Measurements from ENCODE around the gene NOC3L. TPM values are rescaled to one million over a fixed set of nuclear protein-coding genes. Genes with fewer than 3 reads are reported as not detected.
A peak's percentile ranks its signal among the peaks of the same experiment; 100 is the strongest.

The NOC3L gene
- total RNA-seq, 1 donor, result 21.0 TPM

GRCh38 chr10:94307046-94307615 is 55.6 kb downstream of the NOC3L start:
- Histone ChIP-seq H3K9me3 (ENCODE audit: low read depth, low read length) (no peaks in the 10 kb centered on the region), H3K4me1 (ENCODE audit: insufficient read depth, low read length) (peaks cover 8% of the 10 kb centered on the region), H3K27me3 (ENCODE audit: insufficient read depth, low read length) (no peaks in the 10 kb centered on the region), H4K20me1 (ENCODE audit: insufficient read depth, low read length) (no peaks in the 10 kb centered on the region), H3K79me2 (ENCODE audit: insufficient read depth, low read length) (no peaks in the 10 kb centered on the region), H3K4me2 (ENCODE audit: insufficient read depth, low read length) (no peak overlapping the region), H2AFZ (ENCODE audit: low read length) (no peak overlapping the region), H3K36me3 (ENCODE audit: insufficient read depth, low read length) (no peaks in the 10 kb centered on the region), H3K4me3 (ENCODE audit: insufficient read depth, low read length) (no peak overlapping the region), H3K27ac (ENCODE audit: low read depth, low read length) (no peak overlapping the region)
- no peak for TF ChIP-seq CTCF (IDR thresholded peaks at IDR 0.05; ENCODE audit: extremely low read depth, low read depth, low read length)
- no peak for DNase-seq (ENCODE audit: insufficient read length, low spot score, missing footprints)

- Histone ChIP-seq H3K27me3 (ENCODE audit: insufficient read depth, low read length) (no peaks in the 10 kb centered on the region), H3K4me3 (ENCODE audit: insufficient read depth, low read length) (no peak overlapping the region), H3K4me2 (ENCODE audit: insufficient read depth, low read length) (no peak overlapping the region), H3K9me3 (ENCODE audit: low read depth, low read length) (no peaks in the 10 kb centered on the region), H3K36me3 (ENCODE audit: insufficient read depth, low read length) (no peaks in the 10 kb centered on the region), H2AFZ (ENCODE audit: low read length) (no peak overlapping the region), H3K79me2 (ENCODE audit: insufficient read depth, low read length) (no peaks in the 10 kb centered on the region), H4K20me1 (ENCODE audit: insufficient read depth, low read length) (peaks cover 5% of the 10 kb centered on the region), H3K4me1 (ENCODE audit: insufficient read depth, low read length) (peaks cover 12% of the 10 kb centered on the region), H3K27ac (ENCODE audit: low read depth, low read length) (no peak overlapping the region)
- no peak for TF ChIP-seq CTCF (IDR thresholded peaks at IDR 0.05; ENCODE audit: extremely low read depth, low read depth, low read length)
- no peak for DNase-seq (ENCODE audit: insufficient read length, low spot score, missing footprints)
Measured at GRCh38 chr10:94303929-94304328, 58.8 kb downstream of the NOC3L start.

GRCh38 chr10:94300042-94300441 is 62.7 kb downstream of the NOC3L start:
- Histone ChIP-seq H3K4me3 (ENCODE audit: insufficient read depth, low read length) (no peak overlapping the region), H3K4me2 (ENCODE audit: insufficient read depth, low read length) (no peak overlapping the region), H3K4me1 (ENCODE audit: insufficient read depth, low read length) (peaks cover 13% of the 10 kb centered on the region), H4K20me1 (ENCODE audit: insufficient read depth, low read length) (peaks cover 5% of the 10 kb centered on the region), H3K79me2 (ENCODE audit: insufficient read depth, low read length) (no peaks in the 10 kb centered on the region), H3K27ac (ENCODE audit: low read depth, low read length) (no peak overlapping the region), H3K36me3 (ENCODE audit: insufficient read depth, low read length) (no peaks in the 10 kb centered on the region), H3K27me3 (ENCODE audit: insufficient read depth, low read length) (no peaks in the 10 kb centered on the region), H3K9me3 (ENCODE audit: low read depth, low read length) (no peaks in the 10 kb centered on the region), H2AFZ (ENCODE audit: low read length) (no peak overlapping the region)
- no peak for DNase-seq (ENCODE audit: insufficient read length, low spot score, missing footprints)
- no peak for TF ChIP-seq CTCF (IDR thresholded peaks at IDR 0.05; ENCODE audit: extremely low read depth, low read depth, low read length)

- Histone ChIP-seq H2AFZ (ENCODE audit: low read length) (no peak overlapping the region), H3K36me3 (ENCODE audit: insufficient read depth, low read length) (no peaks in the 10 kb centered on the region), H3K4me1 (ENCODE audit: insufficient read depth, low read length) (peaks cover 16% of the 10 kb centered on the region), H3K27ac (ENCODE audit: low read depth, low read length) (no peak overlapping the region), H3K4me2 (ENCODE audit: insufficient read depth, low read length) (peak overlapping the region; percentile 5), H3K27me3 (ENCODE audit: insufficient read depth, low read length) (no peaks in the 10 kb centered on the region), H3K79me2 (ENCODE audit: insufficient read depth, low read length) (no peaks in the 10 kb centered on the region), H3K4me3 (ENCODE audit: insufficient read depth, low read length) (no peak overlapping the region), H4K20me1 (ENCODE audit: insufficient read depth, low read length) (peaks cover 5% of the 10 kb centered on the region), H3K9me3 (ENCODE audit: low read depth, low read length) (no peaks in the 10 kb centered on the region)
- peak; percentile 73 for DNase-seq (ENCODE audit: insufficient read length, low spot score, missing footprints)
- no peak for TF ChIP-seq CTCF (IDR thresholded peaks at IDR 0.05; ENCODE audit: extremely low read depth, low read depth, low read length)
Measured at GRCh38 chr10:94299417-94299816, 63.3 kb downstream of the NOC3L start.

Measured in osteoblast (primary cell).